HCT116 (cell line): Measurements from ENCODE around the gene TBATA. TPM values are rescaled to one million over a fixed set of nuclear protein-coding genes. Genes with fewer than 3 reads are reported as not detected.

Source experiments
- ATAC-seq: fragments of 200-7000 bp; cut with Tn5 transposase; 2 replicates; pipeline ENCODE4 v1.9.1; 2020; ENCODE audit warnings: mild to moderate bottlenecking, moderate library complexity
- BruUV-seq: library from RNA; stranded (reverse); fragments of 400-500 nt; replicated peaks from 2 replicates; lab custom pipeline; 2021; lab: Mats Ljungman, UMichigan
- CTCF ChIA-PET: fragments of 300-600 bp; sonication (Branson Sonifier 250); formaldehyde crosslinking; loops from one replicate; lab custom pipeline; 2021; ENCODE audit warnings: antibody characterized with exemption; lab: Charles Lee
- POLR2A ChIA-PET: fragments of 300-600, 350-600 bp; sonication (Branson Sonifier 250); formaldehyde crosslinking; loops from one replicate; lab custom pipeline; 2021; ENCODE audit warnings: antibody characterized with exemption; lab: Charles Lee
- RAD21 ChIA-PET, 2 experiments: fragments of 300-600 bp; sonication (Branson Sonifier 250); formaldehyde crosslinking; loops; one replicate each; lab custom pipeline; 2023; ENCODE audit warnings: low total read pairs in 2 of 2; ENCODE audit not compliant: uncharacterized antibody in 2 of 2, unreplicated experiment in 2 of 2, low non-redundant PET in 1 of 2; lab: Charles Lee
- DNase-seq: peaks from one replicate; pipeline ENCODE4 v3.0.0-alpha.2; 2010; ENCODE audit warnings: low read depth, low spot score
- H2AFZ ChIP-seq: fragments of 200-600 bp; shearing (Covaris generic), sonication (generic); 2 replicates; pipeline ENCODE4 v1.6.1; 2017; ENCODE audit warnings: low read depth, mixed run types, mixed read lengths, antibody characterized with exemption, low read length; ENCODE audit not compliant: poor library complexity, severe bottlenecking
- H3K27ac ChIP-seq: 2 replicates; pipeline ENCODE4 v1.5.1; 2012; ENCODE audit warnings: low read depth, low read length
- H3K27me3 ChIP-seq: fragments of 200-600 bp; sonication (generic); 2 replicates; pipeline ENCODE4 v1.6.1; 2016; ENCODE audit warnings: mixed run types, low read length, mixed read lengths; ENCODE audit not compliant: insufficient read depth
- H3K36me3 ChIP-seq, 2 experiments: fragments of 200-500 bp in 1 of 2; fragments of 200-600 bp in 1 of 2; sonication (Bioruptor generic) in 1 of 2; sonication (generic) in 1 of 2; 2 replicates each; pipeline versions ENCODE4 v1.5.1 to v1.6.1; 2014 to 2016; ENCODE audit warnings: low read length in 2 of 2, inconsistent platforms in 1 of 2, mixed read lengths in 1 of 2, mixed run types in 1 of 2; ENCODE audit not compliant: insufficient read depth in 2 of 2, control insufficient read depth in 1 of 2
- H3K4me1 ChIP-seq, 2 experiments: fragments of 200-600 bp in 1 of 2; sonication (generic) in 1 of 2; 2 replicates each; pipeline versions ENCODE4 v1.5.1 to v1.6.1; 2012 to 2017; ENCODE audit warnings: low read length in 2 of 2, inconsistent platforms in 1 of 2, mild to moderate bottlenecking in 1 of 2, mixed read lengths in 1 of 2, mixed run types in 1 of 2, moderate library complexity in 1 of 2; ENCODE audit not compliant: insufficient read depth in 2 of 2, control insufficient read depth in 1 of 2
- H3K4me2 ChIP-seq: fragments of 200-600 bp; sonication (generic); 2 replicates; pipeline ENCODE4 v1.6.1; 2017; ENCODE audit warnings: mixed run types, low read length, mixed read lengths
- H3K4me3 ChIP-seq, 2 experiments: fragments of 200-600 bp in 1 of 2; sonication (generic) in 1 of 2; replicated peaks in 1 of 2; 2 replicates each; pipeline ENCODE4 v1.5.1; 2011 to 2016; ENCODE audit warnings: low read length in 2 of 2, control low read depth in 1 of 2, low read depth in 1 of 2, mild to moderate bottlenecking in 1 of 2, mixed read lengths in 1 of 2, mixed run types in 1 of 2
- H3K79me2 ChIP-seq: fragments of 200-600 bp; sonication (generic); 2 replicates; pipeline ENCODE4 v1.6.1; 2017; ENCODE audit warnings: mild to moderate bottlenecking, mixed run types, low read length, moderate library complexity, mixed read lengths; ENCODE audit not compliant: insufficient read depth
- H3K9ac ChIP-seq: fragments of 200-600 bp; sonication (generic); 2 replicates; pipeline ENCODE4 v1.6.1; 2016; ENCODE audit warnings: low read length, mixed read lengths
- H3K9me2 ChIP-seq: fragments of 200-600 bp; sonication (generic), shearing (Covaris generic); 2 replicates; pipeline ENCODE4 v1.6.1; 2017; ENCODE audit warnings: mixed run types, mild to moderate bottlenecking, moderate library complexity; ENCODE audit not compliant: insufficient read depth
- H3K9me3 ChIP-seq, 2 experiments: fragments of 200-500 bp in 1 of 2; fragments of 200-600 bp in 1 of 2; sonication (Bioruptor generic) in 1 of 2; sonication (generic) in 1 of 2; 2 replicates each; pipeline ENCODE4 v1.6.1; 2014 to 2017; ENCODE audit warnings: low read length in 2 of 2, mixed read lengths in 2 of 2, inconsistent platforms in 1 of 2, low read depth in 1 of 2, mild to moderate bottlenecking in 1 of 2, mixed run types in 1 of 2, moderate library complexity in 1 of 2; ENCODE audit not compliant: control insufficient read depth in 1 of 2, insufficient read depth in 1 of 2
- H4K20me1 ChIP-seq: fragments of 200-600 bp; sonication (generic), shearing (Covaris generic); 2 replicates; pipeline ENCODE4 v1.6.1; 2017; ENCODE audit warnings: mixed run types, mild to moderate bottlenecking, moderate library complexity; ENCODE audit not compliant: insufficient read depth
- ATF3 ChIP-seq: IDR thresholded peaks from 2 replicates; pipeline ENCODE4 v1.6.1; 2012
- CEBPB ChIP-seq: IDR thresholded peaks from 2 replicates; pipeline ENCODE4 v1.6.1; 2012; ENCODE audit warnings: low read depth
- FOSL1 ChIP-seq: IDR thresholded peaks from 2 replicates; pipeline ENCODE4 v1.6.1; 2012; ENCODE audit warnings: low read depth
- JUND ChIP-seq: IDR thresholded peaks from 2 replicates; pipeline ENCODE4 v1.6.1; 2012
- SP1 ChIP-seq: IDR thresholded peaks from 2 replicates; pipeline ENCODE4 v1.6.1; 2012; ENCODE audit warnings: low read depth
- TCF7L2 ChIP-seq: IDR thresholded peaks from 2 replicates; pipeline ENCODE4 v1.7.0; 2011; ENCODE audit warnings: borderline replicate concordance, inconsistent platforms; ENCODE audit not compliant: insufficient read depth, insufficient read length; ENCODE audit errors: extremely low read depth
- YY1 ChIP-seq: IDR thresholded peaks from 2 replicates; pipeline ENCODE4 v1.6.1; 2011; ENCODE audit warnings: low read length, low read depth, moderate library complexity, mild to moderate bottlenecking; ENCODE audit not compliant: insufficient replicate concordance; ENCODE audit errors: extremely low read depth
- ZNF274 ChIP-seq: fragments of 200-500 bp; sonication (Bioruptor generic); IDR thresholded peaks from 2 replicates; pipeline ENCODE4 v1.6.1; 2014; ENCODE audit warnings: mild to moderate bottlenecking, low read depth, low read length, inconsistent platforms
- intact Hi-C: fragments of 100-400 bp; cut with micrococcal nuclease; formaldehyde crosslinking; loops from 2 replicates; pipeline ENCODE4 v1.10.0; 2022
- total RNA-seq: library from RNA; stranded (reverse); gene quantifications from one replicate; pipeline ENCODE4 v1.2.1, GENCODE V29; 2021; ENCODE audit not compliant: unreplicated experiment

The TBATA gene
- total RNA-seq, 1 experiment from 2014 or later, result not detected

GRCh38 chr10:70774810-70775678 is 10.1 kb downstream of the TBATA start:
- POLR2A ChIA-PET, result no interaction called here
- RAD21 ChIA-PET, result no interaction called here
- H3K36me3 ChIP-seq, result no peaks in the 10 kb centered on the region
- H3K9me3 ChIP-seq, result no peaks in the 10 kb centered on the region
- H3K79me2 ChIP-seq, result no peaks in the 10 kb centered on the region
- H3K27me3 ChIP-seq, result no peaks in the 10 kb centered on the region
- BruUV-seq, result no TSS peak
- CTCF ChIA-PET, result no interaction called here
- no peak overlapping the region for H3K4me2 ChIP-seq
- H3K27ac ChIP-seq, result no peak overlapping the region
- H3K9me2 ChIP-seq, result no peaks in the 10 kb centered on the region
- H2AFZ ChIP-seq, result no peak overlapping the region
- TF ChIP-seq ZNF274, result no peak
- no peak for TF ChIP-seq YY1
- TF ChIP-seq FOSL1, result no peak
- TF ChIP-seq, all 23 proteins: peak for 0
- ATAC-seq, result 0 out of 2 replicates have a peak, but pooled peaks have one; percentile 38
- Histone ChIP-seq H3K4me1 (peaks cover 0 to 27% of the 10 kb centered on the region in 2 experiments; a peak in 2 of 4 replicates), H3K4me3 (no peak overlapping the region), H3K9ac (no peak overlapping the region), H4K20me1 (no peaks in the 10 kb centered on the region)
- intact Hi-C loops, result no loop called here
- no peak for DNase-seq

- Histone ChIP-seq H3K27ac (no peak overlapping the region), H3K4me2 (no peak overlapping the region), H3K9me2 (no peaks in the 10 kb centered on the region), H3K4me1 (peaks cover 0 to 24% of the 10 kb centered on the region in 2 experiments; a peak in 2 of 4 replicates), H3K79me2 (no peaks in the 10 kb centered on the region), H3K9ac (no peak overlapping the region), H3K4me3 (no peak overlapping the region), H3K27me3 (no peaks in the 10 kb centered on the region), H2AFZ (no peak overlapping the region)
- intact Hi-C loops, result no loop called here
- ChIA-PET RAD21 (no interaction called here), CTCF (no interaction called here)
- DNase-seq, result no peak
- no peak for ATAC-seq
- BruUV-seq, result no TSS peak
- TF ChIP-seq CEBPB (no peak), TCF7L2 (no peak), JUND (no peak), SP1 (no peak), ZNF274 (no peak), ATF3 (no peak)
- TF ChIP-seq, all 23 proteins: peak for 0
- Histone ChIP-seq H4K20me1 (no peaks in the 10 kb centered on the region), H3K36me3 (no peaks in the 10 kb centered on the region), H3K9me3 (no peaks in the 10 kb centered on the region)
- POLR2A ChIA-PET, result no interaction called here
These were observed 11.0 kb downstream of the TBATA start for GRCh38 chr10:70773965-70774809.
